CD4-positive, alpha-beta T cell treated with Interleukin-6 for 4 hours (primary cell): Measurements from ENCODE around the gene TMEM151B.
"Not testable (repeated sequence)": the region's sequence is repeated elsewhere in the genome, so short reads cannot be mapped to it uniquely, and the experiment has no call there.

Experiments
- DNase-seq: peaks from one replicate; pipeline ENCODE4 v3.0.0-alpha.2; 2020; ENCODE audit warnings: mixed read lengths

Gene TMEM151B

DNA sequence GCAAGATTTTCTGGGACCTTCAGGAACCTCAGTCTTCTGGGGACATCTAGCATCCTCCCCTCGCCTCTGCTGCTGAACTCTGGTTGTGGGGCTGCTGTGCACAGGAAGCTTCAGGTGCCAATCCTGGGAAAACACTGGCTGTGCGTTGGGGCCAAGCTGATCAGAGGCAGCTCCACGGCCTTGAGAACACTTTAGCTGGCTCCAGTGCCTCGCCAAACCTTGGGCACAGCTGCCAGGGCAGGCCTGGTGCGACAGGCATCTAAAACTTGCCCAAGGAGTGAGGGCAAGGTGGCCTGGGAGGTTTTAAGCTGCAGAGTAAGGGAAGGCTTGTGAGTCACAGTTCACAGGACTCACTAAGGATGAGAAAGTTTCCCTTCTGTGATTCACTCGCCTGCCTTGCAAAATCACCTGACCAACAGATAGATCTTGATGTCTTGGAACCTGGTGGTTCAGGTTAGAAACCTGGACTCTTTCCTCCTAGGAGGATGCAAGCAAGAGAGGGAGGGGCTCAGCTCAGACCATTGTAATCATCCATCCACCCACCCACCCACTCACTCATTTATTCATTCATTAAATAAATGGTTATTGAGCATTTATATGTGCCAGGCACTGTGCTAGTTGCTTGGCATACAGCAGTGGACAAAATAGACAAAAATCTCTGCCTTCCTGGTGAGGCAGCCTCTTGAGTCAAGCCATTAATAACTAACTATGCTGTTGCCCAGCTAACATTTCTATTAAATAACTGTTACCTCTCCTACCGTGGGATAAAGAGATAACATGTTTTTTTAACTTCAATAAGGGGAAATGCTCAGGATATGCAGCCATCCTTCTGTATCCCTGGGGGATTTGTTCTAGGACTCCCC lies 69.7 kb downstream of the TMEM151B start:
- DNase-seq: no peak

DNA sequence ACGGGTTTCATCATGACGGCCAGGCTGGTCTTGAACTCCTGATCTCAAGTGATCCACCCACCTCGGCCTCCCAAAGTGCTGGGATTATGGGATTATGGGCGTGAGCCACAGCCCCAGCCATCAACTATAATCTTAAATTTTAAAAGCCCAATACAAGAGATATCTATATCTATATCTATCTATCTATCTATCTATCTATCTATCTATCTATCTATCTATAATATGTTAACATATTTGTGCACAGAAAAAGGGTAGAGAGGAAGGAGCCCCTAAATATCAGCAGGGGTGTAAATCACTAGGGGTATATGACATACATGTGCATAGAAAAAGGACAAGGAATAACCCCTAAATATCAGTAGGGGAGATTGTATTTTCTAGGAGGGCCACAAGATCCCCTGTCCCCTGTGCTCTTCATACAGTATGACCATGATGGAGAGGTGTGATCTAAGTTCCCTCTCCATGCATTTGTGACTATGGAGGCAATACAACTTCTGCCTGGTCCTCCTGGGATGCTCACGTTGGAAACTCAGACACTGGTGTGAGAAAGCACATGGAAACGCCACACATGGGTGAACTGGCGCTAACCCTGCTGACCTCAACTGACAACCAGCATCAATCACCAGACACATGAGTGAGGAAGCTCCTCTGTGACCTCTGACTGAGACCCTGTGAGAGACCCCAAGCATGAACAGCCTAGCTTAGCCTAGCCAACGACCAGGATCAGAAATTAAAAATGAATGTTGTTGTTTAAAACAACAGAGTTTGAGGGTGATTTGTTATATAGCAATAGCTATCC lies 71.0 kb downstream of the TMEM151B start:
- no peak for DNase-seq

DNA sequence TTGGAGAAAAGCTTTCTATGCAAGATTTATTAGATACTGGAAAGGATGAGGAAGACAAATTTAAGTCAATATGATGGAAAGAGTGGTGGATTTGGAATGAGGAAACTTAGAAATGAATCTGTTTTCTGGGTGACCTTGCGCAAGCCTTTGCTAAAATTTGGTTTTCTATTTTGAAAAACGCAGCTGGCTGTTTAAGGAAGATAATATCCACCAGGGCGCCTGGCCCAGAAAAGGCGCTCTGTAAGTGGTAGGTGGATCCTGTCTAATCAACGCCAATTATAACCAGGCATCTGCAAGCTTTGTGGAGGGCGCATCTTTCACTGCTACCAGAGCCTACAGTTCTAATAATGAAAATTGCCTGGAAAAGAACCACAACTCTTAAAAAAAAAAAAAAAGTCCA lies 71.8 kb downstream of the TMEM151B start:
- DNase-seq: no peak

DNA sequence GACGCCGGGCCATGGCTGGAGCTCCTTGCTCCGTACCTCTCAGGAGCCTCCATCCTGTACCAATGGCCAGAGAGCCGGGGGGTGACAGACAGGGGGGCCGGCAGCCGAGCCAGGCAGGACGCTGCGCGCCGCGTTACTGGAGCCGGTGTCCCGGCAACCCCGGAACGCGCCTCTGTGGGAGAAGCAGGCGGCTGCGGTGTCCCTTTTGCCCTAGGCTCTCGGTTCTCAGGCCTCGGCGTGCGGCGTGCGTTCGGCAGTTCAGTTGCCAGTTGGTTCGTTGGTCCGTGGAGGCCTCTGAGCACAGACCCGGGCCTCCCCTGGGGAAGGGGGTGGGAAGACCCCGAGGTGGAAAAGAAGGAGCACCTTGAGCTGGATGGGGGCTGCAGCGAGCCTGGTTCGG lies 72.2 kb downstream of the TMEM151B start, which contains the start of gene SPATS1:
Gene SPATS1, plus strand, starts transcription at position 162 of the 400 bp plus-strand sequence. CDS start 446 bp downstream, outside the sequence.
- no peak for DNase-seq

GRCh38 chr6:44346818-44347217 lies 76.6 kb downstream of the TMEM151B start:
- DNase-seq: not testable (repeated sequence)

- DNase-seq: no peak
These were observed 79.8 kb downstream of the TMEM151B start for GRCh38 chr6:44349904-44350649.

DNA sequence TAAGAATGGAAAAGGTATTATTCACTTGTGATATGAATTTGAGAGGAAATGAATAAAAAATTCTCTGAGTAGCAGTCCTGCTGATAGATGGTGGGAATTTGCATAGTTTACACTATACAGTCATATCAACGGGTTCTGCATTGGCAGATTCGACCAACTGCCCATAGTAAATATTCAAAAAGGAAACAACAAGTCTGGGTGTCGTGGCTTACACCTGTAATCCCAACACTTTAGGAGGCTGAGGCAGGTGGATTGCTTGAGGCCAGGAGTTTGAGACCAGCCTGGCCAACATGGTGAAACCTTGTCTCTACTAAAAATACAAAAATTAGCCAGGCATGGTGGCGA lies 80.4 kb downstream of the TMEM151B start:
- DNase-seq: not testable (repeated sequence)

- DNase-seq: no peak
These were observed 82.0 kb downstream of the TMEM151B start for GRCh38 chr6:44352259-44352658.

GRCh38 chr6:44353336-44353735 lies 83.1 kb downstream of the TMEM151B start:
- no peak for DNase-seq

DNA sequence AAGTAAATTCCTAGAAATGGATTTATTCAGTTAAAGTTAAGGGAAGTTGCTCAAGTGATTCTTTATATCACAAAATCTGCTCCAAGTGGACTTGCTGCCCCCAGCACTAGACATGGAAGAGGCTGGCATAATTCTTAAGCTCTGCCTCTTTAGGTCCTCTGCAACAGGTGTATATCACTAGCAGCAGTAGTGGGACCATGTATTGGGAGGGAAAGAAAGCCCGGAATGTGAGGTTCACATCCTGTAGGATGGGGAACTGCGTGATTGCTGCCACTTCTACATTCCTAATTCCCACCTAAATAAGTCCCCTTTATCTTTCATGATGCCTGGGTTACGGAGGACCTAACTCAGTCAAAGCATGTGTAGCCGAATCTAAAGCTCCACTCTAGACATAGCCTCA lies 85.4 kb downstream of the TMEM151B start:
- DNase-seq: no peak

DNA sequence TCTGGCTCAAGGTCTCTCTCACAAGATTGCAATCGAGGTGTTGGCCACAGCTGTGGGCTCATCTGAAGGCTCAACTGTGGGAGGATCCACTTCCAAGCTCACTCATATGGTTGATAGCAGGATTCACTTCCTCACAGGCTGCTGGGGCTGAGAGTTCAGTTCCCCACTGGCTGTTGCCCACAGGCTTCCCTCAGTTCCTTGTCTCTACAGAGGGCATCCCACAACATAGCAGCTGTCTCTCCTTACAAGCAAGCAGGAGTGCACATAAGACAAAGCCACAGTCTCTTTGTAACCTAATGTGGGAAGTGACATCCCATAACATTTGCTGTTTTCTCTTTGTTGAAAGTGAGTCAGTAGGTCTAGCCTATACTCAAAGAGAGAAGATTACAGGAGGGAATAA lies 86.2 kb downstream of the TMEM151B start:
- no peak for DNase-seq
